Subcutaneous abdominal adipose tissue (tissue), 5 donors: ENCODE measurements around the gene EXOC7.

Source experiments
- H3K27ac ChIP-seq: one replicate; pipeline ENCODE4 v1.7.0; 2013; ENCODE audit warnings: low read depth, mild to moderate bottlenecking, inconsistent platforms, low read length, moderate library complexity
- H3K27me3 ChIP-seq, 5 donors: one replicate each; pipeline ENCODE4 v1.7.0; 2013; ENCODE audit warnings: low read length in 5 of 5, inconsistent platforms in 1 of 5; ENCODE audit not compliant: control insufficient read depth in 5 of 5, insufficient read depth in 4 of 5
- H3K36me3 ChIP-seq, 5 donors: one replicate each; pipeline ENCODE4 v1.7.0; 2013; ENCODE audit warnings: low read length in 5 of 5; ENCODE audit not compliant: control insufficient read depth in 5 of 5, insufficient read depth in 5 of 5
- H3K4me1 ChIP-seq, 5 donors: one replicate each; pipeline ENCODE4 v1.7.0; 2013; ENCODE audit warnings: low read length in 5 of 5, mild to moderate bottlenecking in 3 of 5, moderate library complexity in 1 of 5; ENCODE audit not compliant: control insufficient read depth in 5 of 5, insufficient read depth in 5 of 5
- H3K4me3 ChIP-seq, 5 donors: one replicate each; pipeline ENCODE4 v1.7.0; 2013; ENCODE audit warnings: low read length in 5 of 5, low read depth in 1 of 5
- H3K9ac ChIP-seq, 5 donors: one replicate each; pipeline ENCODE4 v1.7.0; 2013; ENCODE audit warnings: low read length in 5 of 5, mild to moderate bottlenecking in 4 of 5, moderate library complexity in 3 of 5
- H3K9me3 ChIP-seq, 5 donors: one replicate each; pipeline ENCODE4 v1.7.0; 2013; ENCODE audit warnings: low read length in 5 of 5; ENCODE audit not compliant: control insufficient read depth in 5 of 5
- donor health status: healthy.
- donor health status: healthy.
- donor health status: healthy.
- donor health status: healthy.
- donor health status: healthy.

Gene EXOC7

GRCh38 chr17:76131692-76132573, 28.3 kb upstream of the EXOC7 start:
- no peak overlapping the region for H3K4me3 ChIP-seq
- H3K27ac ChIP-seq: no peak overlapping the region
- H3K4me1 ChIP-seq: peaks cover 2 to 33% (median 12%) of the 10 kb centered on the region in 5 donors
- peaks cover 19 to 48% (median 44%) of the 10 kb centered on the region in 5 donors for H3K27me3 ChIP-seq
- H3K9me3 ChIP-seq: no peaks in the 10 kb centered on the region
- H3K36me3 ChIP-seq: no peaks in the 10 kb centered on the region
- H3K9ac ChIP-seq: no peak overlapping the region

- Histone ChIP-seq H3K4me3 (no peak overlapping the region), H3K36me3 (no peaks in the 10 kb centered on the region), H3K9me3 (no peaks in the 10 kb centered on the region), H3K27ac (no peak overlapping the region), H3K4me1 (peaks cover 2 to 33% (median 12%) of the 10 kb centered on the region in 5 donors), H3K9ac (no peak overlapping the region), H3K27me3 (peaks cover 19 to 44% (median 41%) of the 10 kb centered on the region in 5 donors)
Observed at GRCh38 chr17:76131051-76131691, 27.6 kb upstream of the EXOC7 start.

GRCh38 chr17:76130473-76130872, 26.9 kb upstream of the EXOC7 start:
- Histone ChIP-seq H3K4me1 (peaks cover 2 to 33% (median 12%) of the 10 kb centered on the region in 5 donors), H3K9me3 (no peaks in the 10 kb centered on the region), H3K4me3 (no peak overlapping the region), H3K27ac (no peak overlapping the region), H3K9ac (no peak overlapping the region), H3K36me3 (no peaks in the 10 kb centered on the region), H3K27me3 (peaks cover 13 to 39% (median 37%) of the 10 kb centered on the region in 5 donors)

- Histone ChIP-seq H3K9me3 (no peaks in the 10 kb centered on the region), H3K27ac (no peak overlapping the region), H3K9ac (no peak overlapping the region), H3K4me1 (peaks cover 0 to 23% (median 20%) of the 10 kb centered on the region in 5 donors), H3K27me3 (peaks cover 0 to 8% (median 8%) of the 10 kb centered on the region in 5 donors), H3K4me3 (no peak overlapping the region), H3K36me3 (no peaks in the 10 kb centered on the region)
Observed at GRCh38 chr17:76125922-76126321, 22.3 kb upstream of the EXOC7 start.

- peaks cover 0 to 4% (median 2%) of the 10 kb centered on the region in 5 donors for H3K27me3 ChIP-seq
- H3K36me3 ChIP-seq: no peaks in the 10 kb centered on the region
- no peaks in the 10 kb centered on the region for H3K9me3 ChIP-seq
- H3K4me3 ChIP-seq: no peak overlapping the region
- peaks cover 0 to 20% (median 20%) of the 10 kb centered on the region in 5 donors for H3K4me1 ChIP-seq
- H3K9ac ChIP-seq: no peak overlapping the region
- H3K27ac ChIP-seq: no peak overlapping the region
Observed at GRCh38 chr17:76125391-76125675, 21.7 kb upstream of the EXOC7 start.

GRCh38 chr17:76124582-76125390, 21.2 kb upstream of the EXOC7 start:
- H3K27ac ChIP-seq: no peak overlapping the region
- H3K36me3 ChIP-seq: no peaks in the 10 kb centered on the region
- no peak overlapping the region for H3K4me3 ChIP-seq
- peaks cover 0 to 20% (median 16%) of the 10 kb centered on the region in 5 donors for H3K4me1 ChIP-seq
- H3K27me3 ChIP-seq: no peaks in the 10 kb centered on the region
- no peak overlapping the region for H3K9ac ChIP-seq
- no peaks in the 10 kb centered on the region for H3K9me3 ChIP-seq

- Histone ChIP-seq H3K27me3 (no peaks in the 10 kb centered on the region), H3K9ac (no peak overlapping the region), H3K9me3 (no peaks in the 10 kb centered on the region), H3K4me3 (no peak overlapping the region), H3K27ac (no peak overlapping the region), H3K4me1 (peaks cover 0 to 20% (median 16%) of the 10 kb centered on the region in 5 donors), H3K36me3 (no peaks in the 10 kb centered on the region)
Observed at GRCh38 chr17:76123749-76124581, 20.4 kb upstream of the EXOC7 start.

GRCh38 chr17:76123191-76123499, 19.6 kb upstream of the EXOC7 start:
- peak overlapping the region in 1 of 5 donors; percentile 41 for H3K9ac ChIP-seq
- no peaks in the 10 kb centered on the region for H3K27me3 ChIP-seq
- no peaks in the 10 kb centered on the region for H3K9me3 ChIP-seq
- no peaks in the 10 kb centered on the region for H3K36me3 ChIP-seq
- H3K4me1 ChIP-seq: peaks cover 0 to 20% (median 16%) of the 10 kb centered on the region in 5 donors
- H3K27ac ChIP-seq: no peak overlapping the region
- no peak overlapping the region for H3K4me3 ChIP-seq

- Histone ChIP-seq H3K4me1 (peaks cover 0 to 20% (median 16%) of the 10 kb centered on the region in 5 donors), H3K9ac (peak overlapping the region in 4 of 5 donors; percentile 23 to 76 (median 72)), H3K9me3 (no peaks in the 10 kb centered on the region), H3K4me3 (peak overlapping the region in 1 of 5 donors; percentile 67), H3K36me3 (no peaks in the 10 kb centered on the region), H3K27ac (no peak overlapping the region), H3K27me3 (no peaks in the 10 kb centered on the region)
Observed at GRCh38 chr17:76122431-76123190, 19.0 kb upstream of the EXOC7 start.
